Prostate gland (tissue), 2 donors: ENCODE data around the gene CRAT. TPM values are rescaled to one million over a fixed set of nuclear protein-coding genes. Genes with fewer than 3 reads are reported as not detected.

Experiments
- DNase-seq: peaks from one replicate; pipeline ENCODE4 v3.0.0-alpha.2; 2019; ENCODE audit warnings: low spot score
- H3K27ac ChIP-seq, 2 donors: fragments of 200-600 bp; sonication (generic); 2 replicates each; pipeline ENCODE4 v1.5.1; 2017 to 2019
- H3K27me3 ChIP-seq: fragments of 200-600 bp; sonication (generic); replicated peaks from 2 replicates; pipeline ENCODE4 v1.5.1; 2019; ENCODE audit not compliant: insufficient read depth
- H3K36me3 ChIP-seq, 2 donors: fragments of 200-600 bp; sonication (generic); 1 replicate in 1 of 2; 2 replicates in 1 of 2; pipeline versions ENCODE4 v1.5.1 to v1.8.1; 2017 to 2019
- H3K4me1 ChIP-seq: fragments of 200-600 bp; sonication (generic); replicated peaks from 2 replicates; pipeline ENCODE4 v1.5.1; 2019
- H3K4me3 ChIP-seq, 2 donors: fragments of 200-600 bp; sonication (generic); 2 replicates each; pipeline ENCODE4 v1.5.1; 2017 to 2019
- H3K9me3 ChIP-seq: fragments of 200-600 bp; sonication (generic); 2 replicates; pipeline ENCODE4 v1.5.1; 2017
- CTCF ChIP-seq, 4 experiments: fragments of 200-600 bp in 2 of 4; fragments of 450-650 bp in 2 of 4; sonication (generic) in 2 of 4; IDR thresholded peaks; 1 replicate in 3 of 4; 2 replicates in 1 of 4; pipeline ENCODE4 v1.5.1; 2016 to 2019; ENCODE audit warnings: antibody characterized with exemption in 4 of 4, mild to moderate bottlenecking in 2 of 4, moderate library complexity in 2 of 4
- POLR2A ChIP-seq: fragments of 450-650 bp; IDR thresholded peaks from one replicate; pipeline ENCODE4 v1.6.1; 2016; ENCODE audit warnings: antibody characterized with exemption, mild to moderate bottlenecking
- POLR2AphosphoS5 ChIP-seq: sonication (generic); formaldehyde crosslinking; IDR thresholded peaks from one replicate; pipeline ENCODE4 v1.6.1; 2017; ENCODE audit warnings: antibody characterized with exemption
- WGBS: methylation state at CpG from one replicate; pipeline ENCODE4 v1.1.5; 2018; 5-methylcytosine and 5-hydroxymethylcytosine counted together
- intact Hi-C: fragments of 100-400 bp; cut with DNase I; formaldehyde crosslinking; loops from one replicate; pipeline ENCODE4 v1.14.2; 2022
- total RNA-seq, 2 donors: library from RNA; depleted of rRNA; stranded (reverse); fragments of >200 nt; gene quantifications; one replicate each; pipeline ENCODE4 v1.1.0, GENCODE V29; 2016

Gene CRAT
- total RNA-seq, 2 donors from 2014 or later, result 59.8 to 98.3 TPM

GRCh38 chr9:129142138-129142935 lies 31.7 kb upstream of the CRAT start:
- H3K27ac ChIP-seq, result peak overlapping the region; percentile 99
- WGBS, result 37% methylated on average over 13 of the region's 15 CpGs
- H3K4me1 ChIP-seq, result peaks cover 54% of the 10 kb centered on the region
- H3K27me3 ChIP-seq, result no peaks in the 10 kb centered on the region
- intact Hi-C loops, result loop anchor here (5.0 kb wide), 1 partner anchor 355 kb away; no protein-coding TSS in a partner anchor
- TF ChIP-seq POLR2AphosphoS5 (no peak), CTCF (IDR thresholded peaks at IDR 0.05) (no peak), POLR2A (no peak)
- DNase-seq, result no peak
- peaks cover 0 to 3% of the 10 kb centered on the region in 2 donors for H3K36me3 ChIP-seq
- H3K9me3 ChIP-seq, result no peaks in the 10 kb centered on the region
- peak overlapping the region in 1 of 2 donors; percentile 39 for H3K4me3 ChIP-seq

- Histone ChIP-seq H3K36me3 (peaks cover 0 to 4% of the 10 kb centered on the region in 2 donors), H3K27me3 (no peaks in the 10 kb centered on the region), H3K9me3 (no peaks in the 10 kb centered on the region), H3K4me3 (peak overlapping the region; percentile 30 to 39), H3K27ac (peak overlapping the region; percentile 99), H3K4me1 (peaks cover 49% of the 10 kb centered on the region)
- WGBS, result 8% methylated on average over 13 of the region's 13 CpGs
- TF ChIP-seq POLR2A (peak; percentile 33), POLR2AphosphoS5 (peak; percentile 84), CTCF (IDR thresholded peaks at IDR 0.05) (peak in 1 of 4 experiments; percentile 8)
- intact Hi-C loops, result loop anchor here (2.0 to 5.0 kb wide), 2 partner anchors 33 to 356 kb away; no protein-coding TSS in a partner anchor
- peak; percentile 65 for DNase-seq
Measured at GRCh38 chr9:129141066-129142041, 30.8 kb upstream of the CRAT start.

GRCh38 chr9:129140397-129141065 lies 29.9 kb upstream of the CRAT start:
- Histone ChIP-seq H3K9me3 (no peaks in the 10 kb centered on the region), H3K4me1 (peaks cover 41% of the 10 kb centered on the region), H3K36me3 (peaks cover 0 to 4% of the 10 kb centered on the region in 2 donors), H3K4me3 (peak overlapping the region; percentile 30 to 39), H3K27me3 (no peaks in the 10 kb centered on the region), H3K27ac (peak overlapping the region; percentile 99)
- 4% methylated on average over 8 of the region's 8 CpGs for WGBS
- DNase-seq, result peak; percentile 53
- intact Hi-C loops, result loop anchor here (2.0 to 5.0 kb wide), 2 partner anchors 34 to 357 kb away; no protein-coding TSS in a partner anchor
- TF ChIP-seq CTCF (IDR thresholded peaks at IDR 0.05) (no peak), POLR2AphosphoS5 (no peak), POLR2A (no peak)

- H3K36me3 ChIP-seq, result peaks cover 0 to 4% of the 10 kb centered on the region in 2 donors
- TF ChIP-seq POLR2A (peak; percentile 85), CTCF (IDR thresholded peaks at IDR 0.05) (peak in 2 of 4 experiments; percentile 20 to 27), POLR2AphosphoS5 (peak; percentile 92)
- peak overlapping the region; percentile 30 to 39 for H3K4me3 ChIP-seq
- peaks cover 36% of the 10 kb centered on the region for H3K4me1 ChIP-seq
- no peaks in the 10 kb centered on the region for H3K9me3 ChIP-seq
- intact Hi-C loops, result loop anchor here (2.0 to 5.0 kb wide), 2 partner anchors 35 to 357 kb away; no protein-coding TSS in a partner anchor
- WGBS, result under 1% methylated on average over 11 of the region's 11 CpGs
- peak overlapping the region; percentile 99 for H3K27ac ChIP-seq
- peak; percentile 94 for DNase-seq
- no peaks in the 10 kb centered on the region for H3K27me3 ChIP-seq
Measured at GRCh38 chr9:129139993-129140396, 29.4 kb upstream of the CRAT start.
